HepG2 (cell line): ENCODE measurements around the gene FAM187B. TPM values are rescaled to one million over a fixed set of nuclear protein-coding genes. Genes with fewer than 3 reads are reported as not detected.

ENCODE experiments used
- ATAC-seq: fragments of 200-7000 bp; cut with Tn5 transposase; 3 replicates; pipeline ENCODE4 v1.9.1; 2020; ENCODE audit warnings: mild to moderate bottlenecking, moderate library complexity
- BruUV-seq: library from RNA; stranded (reverse); fragments of 400-500 nt; replicated peaks from 2 replicates; lab custom pipeline; 2021; lab: Mats Ljungman, UMichigan
- CTCF ChIA-PET: fragments of 300-600 bp; formaldehyde crosslinking; extraction: SDS; loops from one replicate; lab custom pipeline; 2021; ENCODE audit warnings: low total read pairs, inconsistent platforms, low intra/inter-chr PET ratio; lab: Yijun Ruan, JAX
- POLR2A ChIA-PET: fragments of 350-600 bp; sonication (Branson Sonifier 250); formaldehyde crosslinking; loops from one replicate; lab custom pipeline; 2020; ENCODE audit warnings: antibody characterized with exemption, inconsistent platforms; lab: Yijun Ruan, JAX
- DNase-seq: peaks from one replicate; pipeline ENCODE4 v3.0.0-alpha.2; 2015; ENCODE audit warnings: low spot score
- FAIRE-seq: peaks from 3 replicates; lab custom pipeline; 2011; peaks lifted over from hg19 to GRCh38; lab: Jason Lieb, UNC
- H2AFZ ChIP-seq: one replicate; pipeline ENCODE4 v1.6.1; 2011; ENCODE audit warnings: low read length, inconsistent platforms
- H3K27ac ChIP-seq: fragments of 300-600 bp; 3 replicates; pipeline ENCODE4 v1.8.0; 2011; ENCODE audit warnings: mixed run types, mild to moderate bottlenecking, mixed read lengths, low read length, inconsistent platforms; ENCODE audit not compliant: insufficient read depth; ENCODE audit errors: extremely low read length
- H3K27me3 ChIP-seq, 2 experiments: fragments of 200-600 bp in 1 of 2; 2 replicates in 1 of 2; 3 replicates in 1 of 2; pipeline versions ENCODE4 v1.6.0 to v1.8.0; 2011; ENCODE audit warnings: low read length in 2 of 2, mild to moderate bottlenecking in 2 of 2, moderate library complexity in 2 of 2, inconsistent platforms in 1 of 2; ENCODE audit not compliant: insufficient read depth in 2 of 2, control insufficient read depth in 1 of 2
- H3K36me3 ChIP-seq, 2 experiments: fragments of 200-600 bp in 1 of 2; replicated peaks in 1 of 2; 2 replicates in 1 of 2; 3 replicates in 1 of 2; pipeline versions ENCODE4 v1.5.1 to v1.8.0; 2011; ENCODE audit warnings: low read length in 2 of 2, inconsistent platforms in 1 of 2; ENCODE audit not compliant: insufficient read depth in 2 of 2, control insufficient read depth in 1 of 2
- H3K4me1 ChIP-seq: 2 replicates; pipeline ENCODE4 v1.5.1; 2012; ENCODE audit warnings: low read length, inconsistent platforms; ENCODE audit not compliant: insufficient read depth
- H3K4me2 ChIP-seq: 2 replicates; pipeline ENCODE4 v1.6.0; 2011; ENCODE audit warnings: low read depth, low read length, inconsistent platforms
- H3K4me3 ChIP-seq, 3 experiments: fragments of 200-600 bp in 1 of 3; sonication (generic), shearing (Covaris generic) in 1 of 3; replicated peaks in 1 of 3; 2 replicates each; pipeline ENCODE4 v1.5.1; 2011 to 2016; ENCODE audit warnings: low read length in 3 of 3, inconsistent platforms in 2 of 3, low read depth in 2 of 3, mild to moderate bottlenecking in 2 of 3, control low read depth in 1 of 3, mixed read lengths in 1 of 3; ENCODE audit not compliant: insufficient read depth in 1 of 3
- H3K79me2 ChIP-seq: one replicate; pipeline ENCODE4 v1.6.1; 2011; ENCODE audit warnings: low read length, inconsistent platforms; ENCODE audit not compliant: insufficient read depth
- H3K9ac ChIP-seq: 2 replicates; pipeline ENCODE4 v1.6.0; 2011; ENCODE audit warnings: mild to moderate bottlenecking, low read depth, low read length, inconsistent platforms; ENCODE audit not compliant: insufficient read depth
- H3K9me3 ChIP-seq: 2 replicates; pipeline ENCODE4 v1.5.1; 2012; ENCODE audit warnings: mild to moderate bottlenecking, low read length
- H4K20me1 ChIP-seq: 2 replicates; pipeline ENCODE4 v1.6.0; 2011; ENCODE audit warnings: inconsistent platforms, mild to moderate bottlenecking, low read length, moderate library complexity; ENCODE audit not compliant: insufficient read depth
- AKAP8 ChIP-seq: sonication (generic); formaldehyde crosslinking; IDR thresholded peaks from 2 replicates; pipeline ENCODE4 v1.5.1; 2020; ENCODE audit warnings: mild to moderate bottlenecking, missing genetic modification reagents
- CHCHD3 ChIP-seq: sonication (generic); formaldehyde crosslinking; IDR thresholded peaks from 2 replicates; pipeline ENCODE4 v1.8.0; 2022; ENCODE audit warnings: mild to moderate bottlenecking, missing genetic modification reagents, moderate library complexity
- ELF3 ChIP-seq: IDR thresholded peaks from 2 replicates; pipeline ENCODE4 v1.6.1; 2016; ENCODE audit warnings: missing genetic modification reagents, missing compliant biosample characterization
- FOSL1 ChIP-seq: sonication (generic); formaldehyde crosslinking; IDR thresholded peaks from 2 replicates; pipeline ENCODE4 v1.9.0; 2021; ENCODE audit warnings: missing genetic modification reagents, borderline replicate concordance
- MED13 ChIP-seq: sonication (generic); formaldehyde crosslinking; IDR thresholded peaks from 2 replicates; pipeline ENCODE4 v1.5.0; 2020; ENCODE audit warnings: missing genetic modification reagents
- NAIF1 ChIP-seq: sonication (generic); formaldehyde crosslinking; IDR thresholded peaks from 2 replicates; pipeline ENCODE4 v1.5.0; 2020; ENCODE audit warnings: mild to moderate bottlenecking, missing genetic modification reagents, borderline replicate concordance
- SIN3A ChIP-seq: IDR thresholded peaks from 2 replicates; pipeline ENCODE4 v1.6.1; 2011; ENCODE audit warnings: low read depth, mild to moderate bottlenecking, control low read depth, low read length, borderline replicate concordance
- ZBTB3 ChIP-seq: sonication (generic); formaldehyde crosslinking; IDR thresholded peaks from 2 replicates; pipeline ENCODE4 v1.4.0; 2020; ENCODE audit warnings: low read depth, mild to moderate bottlenecking, moderate library complexity, missing genetic modification reagents, borderline replicate concordance
- ZKSCAN8 ChIP-seq: IDR thresholded peaks from 2 replicates; pipeline ENCODE4 v1.6.1; 2016; ENCODE audit warnings: borderline replicate concordance, missing genetic modification reagents, missing compliant biosample characterization
- WGBS: methylation state at CpG from one replicate; pipeline ENCODE4 v1.1.6; 2017; ENCODE audit warnings: low lambda C conversion rate; 5-methylcytosine and 5-hydroxymethylcytosine counted together
- in situ Hi-C: cut with HindIII; loops from 2 replicates; pipeline ENCODE4 v1.10.0; 2017; ENCODE audit warnings: low pct_unique_long_range_greater_than_20kb; ENCODE audit not compliant: extremely low pct_ligation_motif_present
- intact Hi-C: fragments of 100-400 bp; cut with micrococcal nuclease; formaldehyde crosslinking; loops from one replicate; pipeline ENCODE4 v1.10.0; 2022; ENCODE audit not compliant: unreplicated experiment
- polyA plus RNA-seq, 8 experiments: library from polyadenylated mRNA; depleted of rRNA in 3 of 8; stranded (reverse) in 7 of 8; unstranded in 1 of 8; fragments of >200 nt; fragmentation: Illumina TruSeq in 4 of 8; extraction: Trizol in 4 of 8; gene quantifications; 2 replicates each; pipeline versions ENCODE4 v1.2.1 to v1.2.3, GENCODE V29; 2011 to 2016; ENCODE audit warnings: low read depth in 4 of 8, missing spikeins in 1 of 8, mixed read lengths in 1 of 8; ENCODE audit not compliant: insufficient read depth in 1 of 8
- total RNA-seq, 5 experiments: library from RNA; depleted of rRNA; stranded (reverse); fragments of >200 nt; fragmentation: Illumina TruSeq; extraction: Trizol; gene quantifications; 2 replicates each; pipeline ENCODE4 v1.2.3, GENCODE V29; 2016; ENCODE audit warnings: low read depth in 1 of 5
- TF ChIP-seq, protein P1 (sequence below): sonication (generic); formaldehyde crosslinking; IDR thresholded peaks from 2 replicates; pipeline ENCODE4 v1.5.0; 2020; ENCODE audit warnings: mild to moderate bottlenecking, missing genetic modification reagents
- TF ChIP-seq, protein P2 (sequence below): sonication (generic); formaldehyde crosslinking; IDR thresholded peaks from 2 replicates; pipeline ENCODE4 v1.5.0; 2020; ENCODE audit warnings: missing genetic modification reagents

The FAM187B gene
- total and polyA plus RNA-seq, 2 of the 13 experiments (the other 11 are each of a cell fraction or from before 2014, with no cell fraction given), result not detected

DNA sequence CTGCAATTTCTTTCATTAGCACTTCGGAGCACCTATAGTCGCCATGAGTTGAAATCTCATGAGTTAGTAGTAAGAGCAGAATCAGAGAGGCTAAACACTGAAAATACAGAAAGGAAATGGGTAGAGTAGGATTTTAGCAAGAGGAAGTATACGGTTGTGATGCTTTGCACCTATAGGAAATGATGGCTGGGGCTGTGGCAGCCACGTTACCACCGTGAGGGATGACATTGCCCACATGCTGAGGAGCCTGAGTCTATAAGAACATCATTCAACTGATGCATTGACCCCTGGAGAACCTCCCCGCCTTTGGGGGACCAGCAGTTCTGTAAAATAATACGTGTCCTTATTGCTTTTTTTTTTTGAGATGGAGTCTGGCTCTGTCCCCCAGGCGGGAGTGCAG lies 20.4 kb downstream of the FAM187B start:
- no peaks in the 10 kb centered on the region; a peak in 2 of 5 replicates for H3K27me3 ChIP-seq
- ATAC-seq (no peak), DNase-seq (no peak), FAIRE-seq (no peak)
- no peaks in the 10 kb centered on the region for H3K36me3 ChIP-seq
- H3K27ac ChIP-seq, result no peak overlapping the region
- TF ChIP-seq ZBTB3 (CRISPR knock-in tag) (no peak), SIN3A (no peak), FOSL1 (no peak), ZKSCAN8 (CRISPR knock-in tag) (no peak), NAIF1 (CRISPR knock-in tag) (no peak), ELF3 (CRISPR knock-in tag) (no peak), CHCHD3 (no peak), AKAP8 (CRISPR knock-in tag) (no peak), MED13 (no peak)
- TF ChIP-seq, protein P1, sequence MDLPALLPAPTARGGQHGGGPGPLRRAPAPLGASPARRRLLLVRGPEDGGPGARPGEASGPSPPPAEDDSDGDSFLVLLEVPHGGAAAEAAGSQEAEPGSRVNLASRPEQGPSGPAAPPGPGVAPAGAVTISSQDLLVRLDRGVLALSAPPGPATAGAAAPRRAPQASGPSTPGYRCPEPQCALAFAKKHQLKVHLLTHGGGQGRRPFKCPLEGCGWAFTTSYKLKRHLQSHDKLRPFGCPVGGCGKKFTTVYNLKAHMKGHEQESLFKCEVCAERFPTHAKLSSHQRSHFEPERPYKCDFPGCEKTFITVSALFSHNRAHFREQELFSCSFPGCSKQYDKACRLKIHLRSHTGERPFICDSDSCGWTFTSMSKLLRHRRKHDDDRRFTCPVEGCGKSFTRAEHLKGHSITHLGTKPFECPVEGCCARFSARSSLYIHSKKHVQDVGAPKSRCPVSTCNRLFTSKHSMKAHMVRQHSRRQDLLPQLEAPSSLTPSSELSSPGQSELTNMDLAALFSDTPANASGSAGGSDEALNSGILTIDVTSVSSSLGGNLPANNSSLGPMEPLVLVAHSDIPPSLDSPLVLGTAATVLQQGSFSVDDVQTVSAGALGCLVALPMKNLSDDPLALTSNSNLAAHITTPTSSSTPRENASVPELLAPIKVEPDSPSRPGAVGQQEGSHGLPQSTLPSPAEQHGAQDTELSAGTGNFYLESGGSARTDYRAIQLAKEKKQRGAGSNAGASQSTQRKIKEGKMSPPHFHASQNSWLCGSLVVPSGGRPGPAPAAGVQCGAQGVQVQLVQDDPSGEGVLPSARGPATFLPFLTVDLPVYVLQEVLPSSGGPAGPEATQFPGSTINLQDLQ (CRISPR knock-in tag), result no peak
- TF ChIP-seq, protein P2, sequence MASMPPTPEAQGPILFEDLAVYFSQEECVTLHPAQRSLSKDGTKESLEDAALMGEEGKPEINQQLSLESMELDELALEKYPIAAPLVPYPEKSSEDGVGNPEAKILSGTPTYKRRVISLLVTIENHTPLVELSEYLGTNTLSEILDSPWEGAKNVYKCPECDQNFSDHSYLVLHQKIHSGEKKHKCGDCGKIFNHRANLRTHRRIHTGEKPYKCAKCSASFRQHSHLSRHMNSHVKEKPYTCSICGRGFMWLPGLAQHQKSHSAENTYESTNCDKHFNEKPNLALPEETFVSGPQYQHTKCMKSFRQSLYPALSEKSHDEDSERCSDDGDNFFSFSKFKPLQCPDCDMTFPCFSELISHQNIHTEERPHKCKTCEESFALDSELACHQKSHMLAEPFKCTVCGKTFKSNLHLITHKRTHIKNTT (CRISPR knock-in tag), result no peak
- POLR2A ChIA-PET, result no interaction called here
- H3K4me3 ChIP-seq, result no peak overlapping the region
- H3K9me3 ChIP-seq, result no peaks in the 10 kb centered on the region
- no TSS peak for BruUV-seq
- H3K79me2 ChIP-seq, result no peaks in the 10 kb centered on the region
- CTCF ChIA-PET, result no interaction called here
- intact Hi-C loops (no loop called here), in situ Hi-C loops (no loop called here)
- 50% methylated on average over 8 of the region's 8 CpGs for WGBS
- peaks cover 17% of the 10 kb centered on the region for H3K4me1 ChIP-seq
- no peak overlapping the region for H3K4me2 ChIP-seq
- H3K9ac ChIP-seq, result no peak overlapping the region
- H2AFZ ChIP-seq, result no peak overlapping the region
- H4K20me1 ChIP-seq, result no peaks in the 10 kb centered on the region
